K562 (cell line): ENCODE measurements around the gene MBNL2. TPM values are rescaled to one million over a fixed set of nuclear protein-coding genes. Genes with fewer than 3 reads are reported as not detected.

Experiments used
- ATAC-seq: fragments of 200-7000 bp; cut with Tn5 transposase; 3 replicates; pipeline ENCODE4 v1.9.1; 2020; ENCODE audit warnings: moderate library complexity
- BruUV-seq: library from RNA; stranded (reverse); fragments of 400-500 nt; replicated peaks from 2 replicates; lab custom pipeline; 2021; lab: Mats Ljungman, UMichigan
- CTCF ChIA-PET: fragments of 300-600 bp; formaldehyde crosslinking; extraction: SDS; loops from one replicate; lab custom pipeline; 2021; ENCODE audit warnings: low intra/inter-chr PET ratio; lab: Yijun Ruan, JAX
- POLR2A ChIA-PET: fragments of 300-600, 350-650 bp; sonication (Branson Sonifier 250); formaldehyde crosslinking; extraction: SDS; loops from one replicate; lab custom pipeline; 2021; ENCODE audit warnings: antibody characterized with exemption, inconsistent platforms; lab: Yijun Ruan, JAX
- DNase-seq, 4 experiments: peaks; one replicate each; pipeline versions ENCODE4 v3.0.0 to v3.0.0-alpha.2; 2011 to 2018; ENCODE audit warnings: low spot score in 3 of 4, mixed read lengths in 3 of 4; ENCODE audit errors: extremely low read depth in 1 of 4
- FAIRE-seq: peaks from 2 replicates; lab custom pipeline; 2011; peaks lifted over from hg19 to GRCh38; lab: Jason Lieb, UNC
- H2AFZ ChIP-seq: 2 replicates; pipeline ENCODE4 v1.6.0; 2011; ENCODE audit warnings: low read depth, low read length, control low read depth, inconsistent platforms
- H3K27ac ChIP-seq: fragments of 200-600 bp; 3 replicates; pipeline ENCODE4 v1.8.0; 2011; ENCODE audit warnings: low read depth, mild to moderate bottlenecking, control low read depth, inconsistent platforms, low read length, moderate library complexity, mixed read lengths; ENCODE audit errors: extremely low read depth
- H3K27me3 ChIP-seq, 2 experiments: fragments of 300-600 bp in 1 of 2; 2 replicates in 1 of 2; 3 replicates in 1 of 2; pipeline versions ENCODE4 v1.6.0 to v1.8.0; 2011; ENCODE audit warnings: inconsistent platforms in 2 of 2, low read length in 2 of 2, mild to moderate bottlenecking in 1 of 2, mixed read lengths in 1 of 2, moderate library complexity in 1 of 2; ENCODE audit not compliant: control insufficient read depth in 2 of 2, insufficient read depth in 2 of 2
- H3K36me3 ChIP-seq: fragments of 300-600 bp; 3 replicates; pipeline ENCODE4 v1.8.0; 2011; ENCODE audit warnings: mild to moderate bottlenecking, low read length, inconsistent platforms; ENCODE audit not compliant: control insufficient read depth, insufficient read depth
- H3K4me1 ChIP-seq, 2 experiments: fragments of 200-600 bp in 1 of 2; replicated peaks in 1 of 2; 2 replicates in 1 of 2; 3 replicates in 1 of 2; pipeline versions ENCODE4 v1.5.1 to v1.8.0; 2011; ENCODE audit warnings: inconsistent platforms in 2 of 2, low read length in 2 of 2, mild to moderate bottlenecking in 1 of 2, mixed read lengths in 1 of 2, moderate library complexity in 1 of 2; ENCODE audit not compliant: control insufficient read depth in 2 of 2, insufficient read depth in 2 of 2
- H3K4me2 ChIP-seq: 2 replicates; pipeline ENCODE4 v1.6.1; 2011; ENCODE audit warnings: low read length, control low read depth, inconsistent platforms, mixed read lengths; ENCODE audit not compliant: insufficient read depth
- H3K4me3 ChIP-seq: fragments of 200-600 bp; sonication (generic), shearing (Covaris generic); 2 replicates; pipeline ENCODE4 v1.5.1; 2016; ENCODE audit warnings: control low read depth, inconsistent platforms
- H3K79me2 ChIP-seq: fragments of 200-600 bp; 3 replicates; pipeline ENCODE4 v1.8.0; 2011; ENCODE audit warnings: low read length, inconsistent platforms; ENCODE audit not compliant: control insufficient read depth, insufficient read depth
- H3K9ac ChIP-seq, 2 experiments: 2 replicates each; pipeline versions ENCODE4 v1.6.0 to v1.6.1; 2011; ENCODE audit warnings: low read depth in 2 of 2, low read length in 2 of 2, control low read depth in 1 of 2, inconsistent platforms in 1 of 2, mild to moderate bottlenecking in 1 of 2, mixed read lengths in 1 of 2; ENCODE audit not compliant: insufficient read depth in 1 of 2
- H3K9me1 ChIP-seq: one replicate; pipeline ENCODE4 v1.6.0; 2011; ENCODE audit warnings: inconsistent platforms, mild to moderate bottlenecking, low read length, moderate library complexity; ENCODE audit not compliant: control insufficient read depth, insufficient read depth
- H3K9me3 ChIP-seq: replicated peaks from 2 replicates; pipeline ENCODE4 v1.5.1; 2011; ENCODE audit warnings: low read depth, low read length, inconsistent platforms; ENCODE audit not compliant: control insufficient read depth, insufficient read depth
- H4K20me1 ChIP-seq: replicated peaks from 2 replicates; pipeline ENCODE4 v1.6.1; 2011; ENCODE audit warnings: low read length, inconsistent platforms, mixed read lengths; ENCODE audit not compliant: control insufficient read depth, insufficient read depth
- BMI1 ChIP-seq: fragments of 150-350 bp; IDR thresholded peaks from 2 replicates; pipeline ENCODE4 v1.6.1; 2014; ENCODE audit warnings: low read length
- CXXC5 ChIP-seq: fragments of 250-450 bp; sonication (Bioruptor Pico); IDR thresholded peaks from 2 replicates; pipeline ENCODE4 v1.8.0; 2022; ENCODE audit warnings: inconsistent platforms, mild to moderate bottlenecking, moderate library complexity
- MBD2 ChIP-seq: sonication (generic); IDR thresholded peaks from 2 replicates; pipeline ENCODE4 v1.6.1; 2016; ENCODE audit warnings: low read depth, borderline replicate concordance
- NFATC3 ChIP-seq: fragments of 450-650 bp; IDR thresholded peaks from 2 replicates; pipeline ENCODE4 v1.6.1; 2017; ENCODE audit warnings: mild to moderate bottlenecking
- NR2C1 ChIP-seq, 2 experiments: fragments of 450-650 bp; IDR thresholded peaks; 2 replicates each; pipeline ENCODE4 v1.6.1; 2017; ENCODE audit warnings: mild to moderate bottlenecking in 2 of 2, antibody characterized with exemption in 1 of 2, inconsistent platforms in 1 of 2, missing compliant biosample characterization in 1 of 2, missing genetic modification characterization in 1 of 2
- ZNF239 ChIP-seq: fragments of 250-450 bp; sonication (Bioruptor Pico); IDR thresholded peaks from 2 replicates; pipeline ENCODE4 v1.4.0; 2020; ENCODE audit warnings: mild to moderate bottlenecking
- ZNF311 ChIP-seq: fragments of 250-450 bp; sonication (Bioruptor Pico); IDR thresholded peaks from 2 replicates; pipeline ENCODE4 v1.4.0; 2020; ENCODE audit warnings: mild to moderate bottlenecking, moderate library complexity
- ZNF507 ChIP-seq: conservative IDR thresholded peaks from 2 replicates; pipeline ENCODE4 v1.6.1; 2017; ENCODE audit warnings: missing genetic modification characterization, missing compliant biosample characterization
- ZNF77 ChIP-seq: fragments of 250-450 bp; sonication (Bioruptor Pico); IDR thresholded peaks from 2 replicates; pipeline ENCODE4 v1.5.0; 2020
- WGBS: fragments of 100-300 bp; shearing (Covaris generic); methylation state at CpG from one replicate; pipeline ENCODE4 v1.1.6; 2016; ENCODE audit warnings: low coverage, mixed read lengths; ENCODE audit not compliant: insufficient coverage; ENCODE audit errors: missing lambda C conversion rate; 5-methylcytosine and 5-hydroxymethylcytosine counted together
- in situ Hi-C: fragments of 300-500 bp; cut with MboI; formaldehyde crosslinking; loops from 4 replicates; pipeline ENCODE4 v1.15.0; 2018; ENCODE audit warnings: inconsistent platforms, mixed read lengths
- intact Hi-C: fragments of 100-400 bp; cut with micrococcal nuclease; formaldehyde crosslinking; loops from 2 replicates; pipeline ENCODE4 v1.14.2; 2022
- polyA plus RNA-seq, 8 experiments: library from polyadenylated mRNA; depleted of rRNA in 4 of 8; stranded (reverse) in 5 of 8; unstranded in 3 of 8; fragments of >200 nt; fragmentation: Nextera tagmentation in 2 of 8; fragmentation: Illumina TruSeq in 1 of 8; extraction: Ambion mirVana in 2 of 8; extraction: Trizol in 1 of 8; gene quantifications; 2 replicates each; pipeline versions ENCODE4 v1.2.1 to v1.2.3, GENCODE V29; 2011 to 2014; ENCODE audit warnings: inconsistent platforms in 1 of 8, missing spikeins in 1 of 8
- total RNA-seq, 7 experiments: library from RNA; depleted of rRNA in 6 of 7; stranded (reverse); fragments of >200 nt in 6 of 7; fragmentation: Illumina TruSeq in 2 of 7; extraction: Trizol in 2 of 7; gene quantifications; 2 replicates each; pipeline versions ENCODE4 v1.2.1 to v1.2.3, GENCODE V29; 2011 to 2021; ENCODE audit warnings: low replicate concordance in 1 of 7
- TF ChIP-seq, protein P1 (sequence below): fragments of 250-450 bp; sonication (Bioruptor Pico); IDR thresholded peaks from 2 replicates; pipeline ENCODE4 v1.5.0; 2020; ENCODE audit warnings: mild to moderate bottlenecking, borderline replicate concordance
- TF ChIP-seq, protein P2 (sequence below), 3 experiments: fragments of 200-800 bp in 1 of 3; fragments of 250-450 bp in 1 of 3; fragments of 450-650 bp in 1 of 3; sonication (Bioruptor Pico) in 1 of 3; sonication (Bioruptor generic) in 1 of 3; formaldehyde crosslinking in 1 of 3; IDR thresholded peaks; 2 replicates each; pipeline versions ENCODE4 v1.6.1 to v1.8.0; 2016 to 2022; ENCODE audit warnings: mild to moderate bottlenecking in 2 of 3, missing genetic modification characterization in 2 of 3, missing compliant biosample characterization in 1 of 3, moderate library complexity in 1 of 3
- TF ChIP-seq, protein P3 (sequence below): IDR thresholded peaks from 2 replicates; pipeline ENCODE4 v1.6.1; 2014; ENCODE audit warnings: antibody characterized with exemption
- TF ChIP-seq, protein P4 (sequence below), 2 experiments: fragments of 200-800 bp in 1 of 2; sonication (Bioruptor generic) in 1 of 2; sonication (generic) in 1 of 2; formaldehyde crosslinking in 1 of 2; IDR thresholded peaks in 1 of 2; conservative IDR thresholded peaks in 1 of 2; 2 replicates each; pipeline versions ENCODE4 v1.5.0 to v1.6.1; 2016 to 2020; ENCODE audit warnings: missing compliant biosample characterization in 1 of 2, missing genetic modification characterization in 1 of 2, missing genetic modification reagents in 1 of 2

MBNL2 gene
- total and polyA plus RNA-seq, 9 of the 15 experiments (the other 6 are each of a cell fraction or from before 2014, with no cell fraction given): 7.0 to 24.8 (median 13.8) TPM

DNA sequence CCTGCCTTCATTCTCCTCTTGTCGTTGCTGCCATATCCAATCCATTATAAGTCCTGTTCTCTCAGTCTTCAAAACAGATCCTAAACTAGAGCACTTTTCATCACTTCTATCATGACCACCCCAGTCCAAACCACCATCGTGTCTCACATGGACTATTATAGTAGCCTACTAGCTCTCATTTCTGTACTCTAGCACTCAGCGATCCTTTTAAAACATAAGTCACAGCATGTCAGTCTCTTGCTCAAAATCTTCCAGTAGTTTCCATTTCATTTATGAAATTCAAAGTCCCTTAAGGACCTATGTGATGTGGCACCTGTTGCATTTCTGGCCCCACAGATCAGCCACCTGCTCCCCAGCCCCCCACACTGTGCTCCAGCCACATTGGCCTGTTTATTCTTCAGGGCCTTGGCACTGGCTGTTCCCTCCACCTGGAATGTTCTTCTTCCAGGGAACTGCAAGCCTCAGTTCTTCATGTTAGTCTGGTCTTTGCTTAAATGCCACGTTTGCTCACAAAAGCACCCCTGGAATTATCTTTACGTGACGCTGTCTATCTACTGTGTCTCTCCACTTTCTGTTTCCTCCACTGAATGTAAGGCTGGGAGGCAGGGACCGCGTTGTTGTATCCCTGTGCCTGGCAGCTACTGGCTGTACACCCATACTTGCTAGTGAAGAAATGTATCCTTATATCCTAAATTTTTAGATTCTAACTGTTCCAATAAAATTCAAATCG is 64.3 kb downstream of the MBNL2 start:
- WGBS: 63% methylated on average over 9 of the region's 9 CpGs
- BruUV-seq: no TSS peak
- no peak for TF ChIP-seq ZNF311 (CRISPR knock-in tag)
- TF ChIP-seq BMI1: no peak
- TF ChIP-seq MBD2: no peak
- TF ChIP-seq ZNF77 (CRISPR knock-in tag): no peak
- no peak for TF ChIP-seq ZNF239 (CRISPR knock-in tag)
- TF ChIP-seq NR2C1 (IDR thresholded peaks at IDR 0.05): no peak
- TF ChIP-seq NR2C1 (tag; IDR thresholded peaks at IDR 0.05): no peak
- no peak for TF ChIP-seq ZNF507
- TF ChIP-seq, protein P1, sequence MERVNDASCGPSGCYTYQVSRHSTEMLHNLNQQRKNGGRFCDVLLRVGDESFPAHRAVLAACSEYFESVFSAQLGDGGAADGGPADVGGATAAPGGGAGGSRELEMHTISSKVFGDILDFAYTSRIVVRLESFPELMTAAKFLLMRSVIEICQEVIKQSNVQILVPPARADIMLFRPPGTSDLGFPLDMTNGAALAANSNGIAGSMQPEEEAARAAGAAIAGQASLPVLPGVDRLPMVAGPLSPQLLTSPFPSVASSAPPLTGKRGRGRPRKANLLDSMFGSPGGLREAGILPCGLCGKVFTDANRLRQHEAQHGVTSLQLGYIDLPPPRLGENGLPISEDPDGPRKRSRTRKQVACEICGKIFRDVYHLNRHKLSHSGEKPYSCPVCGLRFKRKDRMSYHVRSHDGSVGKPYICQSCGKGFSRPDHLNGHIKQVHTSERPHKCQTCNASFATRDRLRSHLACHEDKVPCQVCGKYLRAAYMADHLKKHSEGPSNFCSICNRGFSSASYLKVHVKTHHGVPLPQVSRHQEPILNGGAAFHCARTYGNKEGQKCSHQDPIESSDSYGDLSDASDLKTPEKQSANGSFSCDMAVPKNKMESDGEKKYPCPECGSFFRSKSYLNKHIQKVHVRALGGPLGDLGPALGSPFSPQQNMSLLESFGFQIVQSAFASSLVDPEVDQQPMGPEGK (CRISPR knock-in tag): no peak
- TF ChIP-seq, protein P2, sequence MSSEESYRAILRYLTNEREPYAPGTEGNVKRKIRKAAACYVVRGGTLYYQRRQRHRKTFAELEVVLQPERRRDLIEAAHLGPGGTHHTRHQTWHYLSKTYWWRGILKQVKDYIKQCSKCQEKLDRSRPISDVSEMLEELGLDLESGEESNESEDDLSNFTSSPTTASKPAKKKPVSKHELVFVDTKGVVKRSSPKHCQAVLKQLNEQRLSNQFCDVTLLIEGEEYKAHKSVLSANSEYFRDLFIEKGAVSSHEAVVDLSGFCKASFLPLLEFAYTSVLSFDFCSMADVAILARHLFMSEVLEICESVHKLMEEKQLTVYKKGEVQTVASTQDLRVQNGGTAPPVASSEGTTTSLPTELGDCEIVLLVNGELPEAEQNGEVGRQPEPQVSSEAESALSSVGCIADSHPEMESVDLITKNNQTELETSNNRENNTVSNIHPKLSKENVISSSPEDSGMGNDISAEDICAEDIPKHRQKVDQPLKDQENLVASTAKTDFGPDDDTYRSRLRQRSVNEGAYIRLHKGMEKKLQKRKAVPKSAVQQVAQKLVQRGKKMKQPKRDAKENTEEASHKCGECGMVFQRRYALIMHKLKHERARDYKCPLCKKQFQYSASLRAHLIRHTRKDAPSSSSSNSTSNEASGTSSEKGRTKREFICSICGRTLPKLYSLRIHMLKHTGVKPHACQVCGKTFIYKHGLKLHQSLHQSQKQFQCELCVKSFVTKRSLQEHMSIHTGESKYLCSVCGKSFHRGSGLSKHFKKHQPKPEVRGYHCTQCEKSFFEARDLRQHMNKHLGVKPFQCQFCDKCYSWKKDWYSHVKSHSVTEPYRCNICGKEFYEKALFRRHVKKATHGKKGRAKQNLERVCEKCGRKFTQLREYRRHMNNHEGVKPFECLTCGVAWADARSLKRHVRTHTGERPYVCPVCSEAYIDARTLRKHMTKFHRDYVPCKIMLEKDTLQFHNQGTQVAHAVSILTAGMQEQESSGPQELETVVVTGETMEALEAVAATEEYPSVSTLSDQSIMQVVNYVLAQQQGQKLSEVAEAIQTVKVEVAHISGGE (CRISPR knock-in tag; IDR thresholded peaks at IDR 0.05): no peak
- TF ChIP-seq, protein P3, sequence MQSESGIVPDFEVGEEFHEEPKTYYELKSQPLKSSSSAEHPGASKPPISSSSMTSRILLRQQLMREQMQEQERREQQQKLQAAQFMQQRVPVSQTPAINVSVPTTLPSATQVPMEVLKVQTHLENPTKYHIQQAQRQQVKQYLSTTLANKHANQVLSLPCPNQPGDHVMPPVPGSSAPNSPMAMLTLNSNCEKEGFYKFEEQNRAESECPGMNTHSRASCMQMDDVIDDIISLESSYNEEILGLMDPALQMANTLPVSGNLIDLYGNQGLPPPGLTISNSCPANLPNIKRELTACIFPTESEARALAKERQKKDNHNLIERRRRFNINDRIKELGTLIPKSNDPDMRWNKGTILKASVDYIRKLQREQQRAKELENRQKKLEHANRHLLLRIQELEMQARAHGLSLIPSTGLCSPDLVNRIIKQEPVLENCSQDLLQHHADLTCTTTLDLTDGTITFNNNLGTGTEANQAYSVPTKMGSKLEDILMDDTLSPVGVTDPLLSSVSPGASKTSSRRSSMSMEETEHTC: no peak
- no peak for TF ChIP-seq NFATC3
- TF ChIP-seq CXXC5 (CRISPR knock-in tag): no peak
- TF ChIP-seq, protein P4, sequence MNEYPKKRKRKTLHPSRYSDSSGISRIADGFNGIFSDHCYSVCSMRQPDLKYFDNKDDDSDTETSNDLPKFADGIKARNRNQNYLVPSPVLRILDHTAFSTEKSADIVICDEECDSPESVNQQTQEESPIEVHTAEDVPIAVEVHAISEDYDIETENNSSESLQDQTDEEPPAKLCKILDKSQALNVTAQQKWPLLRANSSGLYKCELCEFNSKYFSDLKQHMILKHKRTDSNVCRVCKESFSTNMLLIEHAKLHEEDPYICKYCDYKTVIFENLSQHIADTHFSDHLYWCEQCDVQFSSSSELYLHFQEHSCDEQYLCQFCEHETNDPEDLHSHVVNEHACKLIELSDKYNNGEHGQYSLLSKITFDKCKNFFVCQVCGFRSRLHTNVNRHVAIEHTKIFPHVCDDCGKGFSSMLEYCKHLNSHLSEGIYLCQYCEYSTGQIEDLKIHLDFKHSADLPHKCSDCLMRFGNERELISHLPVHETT (CRISPR knock-in tag; conservative IDR thresholded peaks at IDR 0.05 in 1 of 2, IDR thresholded peaks at IDR 0.05 in 1 of 2): no peak

More for the DNA sequence above, 64.3 kb downstream of the MBNL2 start:
- H3K9me1 ChIP-seq: no peaks in the 10 kb centered on the region
- DNase-seq (no peak), ATAC-seq (no peak; the same call in 2 of the 3 replicates), FAIRE-seq (no peak)
- no peaks in the 10 kb centered on the region for H3K27me3 ChIP-seq
- H3K4me1 ChIP-seq: no peaks in the 10 kb centered on the region; a peak in 1 of 5 replicates
- no peaks in the 10 kb centered on the region for H3K9me3 ChIP-seq
- in situ Hi-C loops (no loop called here), intact Hi-C loops (no loop called here)
- H3K9ac ChIP-seq: no peak overlapping the region; a peak in 1 of 4 replicates
- no peak overlapping the region for H3K4me2 ChIP-seq
- H3K36me3 ChIP-seq: no peaks in the 10 kb centered on the region; the same call in 2 of the 3 replicates
- no peak overlapping the region for H2AFZ ChIP-seq
- no peak overlapping the region for H3K27ac ChIP-seq
- no peak overlapping the region for H3K4me3 ChIP-seq
- peaks cover 56% of the 10 kb centered on the region for H3K79me2 ChIP-seq
- POLR2A ChIA-PET: no interaction called here
- CTCF ChIA-PET: no interaction called here
- peaks cover 8% of the 10 kb centered on the region for H4K20me1 ChIP-seq
